ENCODE data around the gene CAMK2B. TPM values are rescaled to one million over a fixed set of nuclear protein-coding genes. Genes with fewer than 3 reads are reported as not detected.

Gene CAMK2B
- total RNA-seq, 2 experiments from 2014 or later = 0.97 to 1.9 TPM

DNA sequence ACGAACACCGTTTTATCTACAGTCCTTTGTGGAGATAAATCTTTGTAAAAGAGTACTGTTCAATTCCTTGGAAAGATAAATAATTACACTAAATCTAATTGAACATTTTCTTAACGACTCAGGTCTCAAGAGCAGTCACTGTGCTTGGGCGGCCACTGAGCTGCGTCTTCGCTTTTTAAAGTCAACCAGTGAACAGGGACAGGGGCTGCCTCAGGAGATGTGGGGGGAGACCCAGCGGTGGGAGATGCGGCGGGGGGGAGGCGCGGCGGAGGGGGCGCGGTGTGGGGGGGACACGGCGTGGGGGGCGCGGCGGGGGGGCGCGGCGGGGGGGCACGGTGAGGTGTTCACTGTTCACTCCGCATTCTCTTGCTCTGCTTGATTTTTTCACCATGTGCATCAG is 39.8 kb downstream of the CAMK2B start:
- Mint-ChIP-seq H3K9me3 (no peaks in the 10 kb centered on the region), H3K27ac (no peak overlapping the region), H3K36me3 (ENCODE audit: low read depth) (no peaks in the 10 kb centered on the region), H3K4me1 (ENCODE audit: low read depth) (no peaks in the 10 kb centered on the region), H3K27me3 (peaks cover 2% of the 10 kb centered on the region), H3K4me3 (no peak overlapping the region)
- CTCF ChIA-PET = no interaction called here
- ATAC-seq (no peak), DNase-seq (no peak)
- intact Hi-C loops (cut with micrococcal nuclease) = no loop called here
- TF ChIP-seq, protein P1, sequence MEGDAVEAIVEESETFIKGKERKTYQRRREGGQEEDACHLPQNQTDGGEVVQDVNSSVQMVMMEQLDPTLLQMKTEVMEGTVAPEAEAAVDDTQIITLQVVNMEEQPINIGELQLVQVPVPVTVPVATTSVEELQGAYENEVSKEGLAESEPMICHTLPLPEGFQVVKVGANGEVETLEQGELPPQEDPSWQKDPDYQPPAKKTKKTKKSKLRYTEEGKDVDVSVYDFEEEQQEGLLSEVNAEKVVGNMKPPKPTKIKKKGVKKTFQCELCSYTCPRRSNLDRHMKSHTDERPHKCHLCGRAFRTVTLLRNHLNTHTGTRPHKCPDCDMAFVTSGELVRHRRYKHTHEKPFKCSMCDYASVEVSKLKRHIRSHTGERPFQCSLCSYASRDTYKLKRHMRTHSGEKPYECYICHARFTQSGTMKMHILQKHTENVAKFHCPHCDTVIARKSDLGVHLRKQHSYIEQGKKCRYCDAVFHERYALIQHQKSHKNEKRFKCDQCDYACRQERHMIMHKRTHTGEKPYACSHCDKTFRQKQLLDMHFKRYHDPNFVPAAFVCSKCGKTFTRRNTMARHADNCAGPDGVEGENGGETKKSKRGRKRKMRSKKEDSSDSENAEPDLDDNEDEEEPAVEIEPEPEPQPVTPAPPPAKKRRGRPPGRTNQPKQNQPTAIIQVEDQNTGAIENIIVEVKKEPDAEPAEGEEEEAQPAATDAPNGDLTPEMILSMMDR (IDR thresholded peaks at IDR 0.05) = no peak
- POLR2A ChIA-PET = no interaction called here

DNA sequence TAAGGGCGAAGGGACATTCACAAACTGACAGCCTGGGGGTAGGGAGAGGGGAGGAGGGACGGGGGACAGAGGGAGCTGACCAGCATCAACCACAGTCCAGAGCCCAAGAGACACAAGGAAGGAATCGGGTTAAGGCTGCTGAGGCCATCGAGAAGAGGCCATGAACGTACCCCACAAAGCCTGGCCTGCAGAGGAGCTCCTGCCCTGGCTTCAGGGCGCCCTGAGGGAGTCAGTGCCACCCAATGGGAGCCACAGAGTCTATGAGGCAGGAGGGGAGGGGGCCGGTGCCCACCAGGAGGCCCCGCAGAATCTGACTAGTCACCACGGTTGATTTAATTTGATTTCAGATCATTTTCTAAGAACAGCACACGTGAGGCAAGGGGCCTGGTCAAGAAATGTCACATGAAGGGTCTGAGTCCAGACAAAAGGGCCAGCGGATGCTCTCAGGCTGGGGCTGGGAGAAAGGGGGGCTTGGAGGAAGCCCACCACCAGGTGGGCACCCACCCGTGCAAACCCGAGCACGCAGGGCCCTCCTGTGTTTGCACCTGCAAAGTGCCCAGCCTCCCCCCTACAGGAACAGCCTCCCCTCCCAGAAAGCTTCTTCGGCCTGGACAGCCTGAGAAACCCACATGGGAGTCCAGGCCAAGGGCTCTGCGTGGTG is 40.4 kb downstream of the CAMK2B start:
- H3K4me3 Mint-ChIP-seq = no peak overlapping the region
- ATAC-seq (no peak), DNase-seq (no peak)
- TF ChIP-seq, protein P1 (IDR thresholded peaks at IDR 0.05) = no peak
- H3K36me3 Mint-ChIP-seq (ENCODE audit: low read depth) = no peaks in the 10 kb centered on the region
- no peaks in the 10 kb centered on the region for H3K4me1 Mint-ChIP-seq (ENCODE audit: low read depth)
- ChIA-PET CTCF (no interaction called here), POLR2A (no interaction called here)
- peaks cover 2% of the 10 kb centered on the region for H3K27me3 Mint-ChIP-seq
- intact Hi-C loops (cut with micrococcal nuclease) = no loop called here
- H3K9me3 Mint-ChIP-seq = no peaks in the 10 kb centered on the region
- no peak overlapping the region for H3K27ac Mint-ChIP-seq

DNA sequence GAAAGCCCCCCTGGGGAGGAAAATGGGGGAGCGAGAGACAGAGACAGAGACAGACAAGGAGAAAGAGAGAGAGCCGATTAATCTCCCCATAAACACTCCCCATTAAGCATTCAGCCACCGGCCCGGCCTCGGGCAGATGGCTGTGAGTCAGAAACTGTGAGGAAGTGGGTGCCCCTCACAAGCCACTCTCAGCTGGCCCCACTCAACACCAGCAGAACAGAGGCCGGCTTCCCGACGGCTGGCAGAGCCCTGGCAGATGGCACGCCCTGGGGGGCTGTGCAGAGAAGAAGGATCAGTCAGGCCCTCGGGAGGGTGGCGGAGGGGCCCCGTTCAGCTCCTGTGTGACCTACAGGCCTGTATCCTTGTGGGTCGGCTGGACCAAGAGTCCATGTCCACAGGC is 41.2 kb downstream of the CAMK2B start:
- Mint-ChIP-seq H3K36me3 (ENCODE audit: low read depth) (no peaks in the 10 kb centered on the region), H3K27me3 (no peaks in the 10 kb centered on the region)
- TF ChIP-seq, protein P1 (IDR thresholded peaks at IDR 0.05) = no peak

DNA sequence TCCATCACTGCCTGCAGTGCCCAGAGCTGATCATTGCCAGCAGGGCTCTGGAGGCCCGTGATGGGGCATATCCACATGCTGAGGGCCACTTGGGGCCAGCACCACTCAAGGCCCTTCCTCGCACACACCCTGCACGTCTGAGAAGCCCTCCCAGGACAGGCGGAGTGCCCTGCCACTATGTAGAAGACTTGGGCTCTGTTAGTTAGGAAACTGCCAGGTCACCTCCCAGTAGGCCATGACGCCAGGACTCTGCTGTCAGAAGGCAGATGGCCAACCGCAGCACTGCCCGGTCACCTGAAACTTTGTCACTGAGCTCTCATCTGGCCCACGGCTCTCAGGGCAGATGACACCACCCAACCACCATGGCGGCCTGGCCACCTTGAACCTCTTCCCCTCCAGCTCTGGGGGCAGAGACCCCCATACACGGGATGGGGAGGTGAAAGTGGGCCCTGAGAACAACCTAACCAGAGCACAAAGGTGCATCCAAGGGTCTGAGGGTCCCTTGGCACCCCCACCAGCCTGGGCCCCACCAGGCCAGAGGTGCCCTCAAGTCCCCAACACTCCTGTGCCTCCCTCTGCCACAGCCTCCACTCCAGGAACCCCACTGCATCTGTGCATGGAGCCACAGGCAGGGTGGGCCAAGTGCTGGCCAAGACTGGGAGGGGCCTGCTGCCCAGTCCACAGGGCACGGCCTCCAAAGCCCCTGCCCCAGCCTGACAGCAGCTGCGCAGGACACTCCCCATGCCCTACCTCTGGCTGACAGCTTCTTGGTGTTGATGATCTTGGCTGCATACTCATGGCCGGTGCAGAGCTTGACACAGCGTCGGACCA is 41.8 kb downstream of the CAMK2B start:
- Mint-ChIP-seq H3K4me1 (ENCODE audit: low read depth) (no peaks in the 10 kb centered on the region), H3K27ac (no peak overlapping the region), H3K4me3 (no peak overlapping the region), H3K36me3 (ENCODE audit: low read depth) (no peaks in the 10 kb centered on the region), H3K27me3 (no peaks in the 10 kb centered on the region), H3K9me3 (no peaks in the 10 kb centered on the region)
- intact Hi-C loops (cut with micrococcal nuclease) = no loop called here
- DNase-seq = no peak
- TF ChIP-seq, protein P1 (IDR thresholded peaks at IDR 0.05) = no peak
- ChIA-PET POLR2A (no interaction called here), CTCF (interaction anchor here (0.6 kb wide), 1 partner anchor 39 kb away, joined by 3 read pairs; no protein-coding TSS in a partner anchor)
- no peak for ATAC-seq

More for the DNA sequence above, 41.2 kb downstream of the CAMK2B start:
- intact Hi-C loops (cut with micrococcal nuclease) = no loop called here
- Mint-ChIP-seq H3K4me3 (no peak overlapping the region), H3K4me1 (ENCODE audit: low read depth) (no peaks in the 10 kb centered on the region), H3K27ac (no peak overlapping the region), H3K9me3 (no peaks in the 10 kb centered on the region)
- CTCF ChIA-PET = interaction anchor here (0.6 kb wide), 1 partner anchor 38 kb away, joined by 3 read pairs; no protein-coding TSS in a partner anchor
- ATAC-seq (no peak), DNase-seq (no peak)
- POLR2A ChIA-PET = no interaction called here

All from activated CD8-positive, alpha-beta T cell treated with anti-CD3 and anti-CD28 coated beads for 36 hours (primary cell).